Measurements from ENCODE around the gene PDIA5. TPM values are rescaled to one million over a fixed set of nuclear protein-coding genes. Genes with fewer than 3 reads are reported as not detected.

The PDIA5 gene
- total RNA-seq, 1 experiment from 2014 or later: 50.8 TPM

GRCh38 chr3:123100193-123100776, 33.5 kb downstream of the PDIA5 start:
- Histone ChIP-seq H4K20me1 (ENCODE audit: insufficient read depth) (no peaks in the 10 kb centered on the region), H3K9ac (ENCODE audit: low read length) (no peak overlapping the region), H2AFZ (ENCODE audit: low read depth, low read length, poor library complexity, severe bottlenecking) (no peak overlapping the region), H3K9me2 (ENCODE audit: insufficient read depth) (no peaks in the 10 kb centered on the region), H3K4me3 (replicated peaks in 1 of 2; ENCODE audit: low read depth in 1 of 2, low read length in 2 of 2) (no peak overlapping the region), H3K9me3 (ENCODE audit: control insufficient read depth in 1 of 2, insufficient read depth in 1 of 2, low read depth in 1 of 2, low read length in 2 of 2) (no peaks in the 10 kb centered on the region), H3K4me2 (ENCODE audit: low read length) (no peak overlapping the region), H3K27ac (ENCODE audit: low read depth, low read length) (no peak overlapping the region), H3K27me3 (ENCODE audit: insufficient read depth, low read length) (no peaks in the 10 kb centered on the region), H3K4me1 (ENCODE audit: control insufficient read depth in 1 of 2, insufficient read depth in 2 of 2, low read length in 2 of 2) (peaks cover 0 to 22% of the 10 kb centered on the region in 2 experiments; a peak in 2 of 4 replicates), H3K36me3 (ENCODE audit: control insufficient read depth in 1 of 2, insufficient read depth in 2 of 2, low read length in 2 of 2) (peaks cover 19 to 58% of the 10 kb centered on the region in 2 experiments), H3K79me2 (ENCODE audit: insufficient read depth, low read length) (peaks cover 37% of the 10 kb centered on the region; the same call in 1 of the 2 replicates)
- intact Hi-C loops (cut with micrococcal nuclease): no loop called here
- POLR2A ChIA-PET: no interaction called here
- no peak for ATAC-seq
- DNase-seq (ENCODE audit: low read depth, low spot score): no peak
- no TSS peak for BruUV-seq (replicated peaks)
- CTCF ChIA-PET: no interaction called here
- RAD21 ChIA-PET (ENCODE audit: low non-redundant PET in 1 of 2, low total read pairs in 2 of 2, uncharacterized antibody in 2 of 2, unreplicated experiment in 2 of 2): no interaction called here
- TF ChIP-seq EGR1 (IDR thresholded peaks at IDR 0.05; ENCODE audit: low read depth): no peak
- no peak for TF ChIP-seq EZH2 (IDR thresholded peaks at IDR 0.05)
- no peak for TF ChIP-seq ZFX (IDR thresholded peaks at IDR 0.05)
- TF ChIP-seq ZNF274 (IDR thresholded peaks at IDR 0.05; ENCODE audit: low read depth, low read length): no peak
- TF ChIP-seq POLR2AphosphoS5 (IDR thresholded peaks at IDR 0.05; ENCODE audit: low read depth, low read length): no peak
- TF ChIP-seq JUND (IDR thresholded peaks at IDR 0.05): no peak
- TF ChIP-seq EZH2phosphoT487 (IDR thresholded peaks at IDR 0.05; ENCODE audit: borderline replicate concordance): no peak
- no peak for TF ChIP-seq REST (IDR thresholded peaks at IDR 0.05; ENCODE audit: low read depth)
- no peak for TF ChIP-seq ZBTB33 (IDR thresholded peaks at IDR 0.05; ENCODE audit: extremely low read depth, insufficient replicate concordance, low read length)
- no peak for TF ChIP-seq ATF3 (IDR thresholded peaks at IDR 0.05)

All from HCT116 (cell line).